Stimulated activated CD4-positive, alpha-beta T cell treated with anti-CD3 and anti-CD28 coated beads, Interleukin-2, amount 100 ng/mL, for 24 hours (primary cell): ENCODE data around the gene OR2C3.
A peak's percentile ranks its signal among the peaks of the same experiment; 100 is the strongest.
"Not testable (repeated sequence)": the region's sequence is repeated elsewhere in the genome, so short reads cannot be mapped to it uniquely, and the experiment has no call there.

Experiments
- DNase-seq, 2 donors: peaks; one replicate each; pipeline ENCODE4 v3.0.0-alpha.2; 2020

The OR2C3 gene

GRCh38 chr1:247536340-247536739 lies at the start of gene OR2C3:
Gene OR2C3 (minus strand): TSS chr1:247536440. CDS start chr1:247532511, 3,929 bp downstream.
- DNase-seq = no peak

GRCh38 chr1:247578946-247579460 lies 42.8 kb upstream of the OR2C3 start:
- no peak for DNase-seq

GRCh38 chr1:247576514-247576913 lies 40.3 kb upstream of the OR2C3 start:
- no peak for DNase-seq

GRCh38 chr1:247574664-247575063 lies 38.4 kb upstream of the OR2C3 start:
- no peak for DNase-seq

GRCh38 chr1:247574236-247574635 lies 38.0 kb upstream of the OR2C3 start:
- DNase-seq = no peak

GRCh38 chr1:247562198-247562597 lies 26.0 kb upstream of the OR2C3 start:
- DNase-seq = no peak

- no peak for DNase-seq
Observed at GRCh38 chr1:247561711-247562110, 25.5 kb upstream of the OR2C3 start.

GRCh38 chr1:247557926-247558674 lies 21.9 kb upstream of the OR2C3 start:
- no peak for DNase-seq

- no peak for DNase-seq
Observed at GRCh38 chr1:247552231-247552630, 16.0 kb upstream of the OR2C3 start.

GRCh38 chr1:247551721-247552120 lies 15.5 kb upstream of the OR2C3 start:
- no peak for DNase-seq

- DNase-seq = peak in 1 of 2 donors; percentile 16
Observed at GRCh38 chr1:247548769-247549182, 12.5 kb upstream of the OR2C3 start, which contains the start of gene GCSAML. Gene GCSAML (plus strand): TSS chr1:247549134. CDS start chr1:247549192, 58 bp downstream.

GRCh38 chr1:247548092-247548491 lies 11.9 kb upstream of the OR2C3 start:
- no peak for DNase-seq

- no peak for DNase-seq
Observed at GRCh38 chr1:247542811-247543210, 6.6 kb upstream of the OR2C3 start.

- DNase-seq = no peak
Observed at GRCh38 chr1:247540581-247540980, 4.3 kb upstream of the OR2C3 start.

- DNase-seq = no peak
Observed at GRCh38 chr1:247539215-247539614, 3.0 kb upstream of the OR2C3 start.

- no peak for DNase-seq
Observed at GRCh38 chr1:247538561-247538960, 2.3 kb upstream of the OR2C3 start.

- no peak for DNase-seq
Observed at GRCh38 chr1:247535402-247535801, 838 bp downstream of the OR2C3 start.

- no peak for DNase-seq
Observed at GRCh38 chr1:247531937-247532336, 4.3 kb downstream of the OR2C3 start.

- no peak for DNase-seq
Observed at GRCh38 chr1:247530785-247531184, 5.5 kb downstream of the OR2C3 start.

- DNase-seq = no peak
Observed at GRCh38 chr1:247529771-247530355, 6.4 kb downstream of the OR2C3 start.

- no peak for DNase-seq
Observed at GRCh38 chr1:247528812-247529474, 7.3 kb downstream of the OR2C3 start.

GRCh38 chr1:247521886-247522285 lies 14.4 kb downstream of the OR2C3 start:
- not testable (repeated sequence) for DNase-seq

- DNase-seq = no peak
Observed at GRCh38 chr1:247518613-247518891, 17.7 kb downstream of the OR2C3 start.
